GM12801 (cell line): ENCODE data around the gene PRSS33.

ENCODE experiments used
- CTCF ChIP-seq: IDR thresholded peaks from one replicate; pipeline ENCODE4 v1.5.1; 2011; ENCODE audit warnings: control low read depth; ENCODE audit not compliant: insufficient read length; ENCODE audit errors: extremely low read depth

The PRSS33 gene

GRCh38 chr16:2765462-2766404 is 21.6 kb downstream of the PRSS33 start:
- no peak for TF ChIP-seq CTCF

GRCh38 chr16:2764718-2765117 is 22.6 kb downstream of the PRSS33 start:
- no peak for TF ChIP-seq CTCF

- TF ChIP-seq CTCF = no peak
Measured at GRCh38 chr16:2763173-2763572, 24.2 kb downstream of the PRSS33 start.

GRCh38 chr16:2762711-2763110 is 24.6 kb downstream of the PRSS33 start:
- TF ChIP-seq CTCF = no peak

- no peak for TF ChIP-seq CTCF
Measured at GRCh38 chr16:2761886-2762583, 25.3 kb downstream of the PRSS33 start.

GRCh38 chr16:2761472-2761871 is 25.9 kb downstream of the PRSS33 start:
- TF ChIP-seq CTCF = no peak

GRCh38 chr16:2757344-2757743 is 30.0 kb downstream of the PRSS33 start:
- TF ChIP-seq CTCF = no peak
